Measurements from ENCODE around the gene VWA8.
A peak's percentile ranks its signal among the peaks of the same experiment; 100 is the strongest.

The VWA8 gene

DNA sequence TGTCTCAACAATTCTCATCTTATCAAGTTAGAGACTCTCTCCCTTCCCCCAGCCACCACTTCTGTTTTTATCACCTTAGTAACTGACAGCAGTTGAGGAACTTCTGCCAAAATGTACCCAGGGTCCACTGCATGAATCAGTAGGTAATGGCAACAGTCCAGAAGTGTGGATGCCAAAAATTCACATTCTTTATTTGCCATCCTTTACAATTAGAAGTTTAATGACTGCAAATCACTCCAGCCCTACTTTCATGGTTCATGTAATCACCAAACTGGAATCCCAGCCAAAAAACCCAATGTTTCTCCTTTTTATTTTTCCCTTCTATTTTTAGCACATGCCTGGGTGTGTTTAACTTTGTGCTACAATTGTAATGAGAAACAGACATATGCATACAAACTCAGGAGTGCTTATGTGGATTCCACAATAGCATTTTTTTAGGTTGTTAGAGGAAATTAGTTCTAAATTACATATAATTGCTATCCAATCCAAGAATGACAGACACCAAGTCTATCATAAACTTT lies 260.1 kb downstream of the VWA8 start (continued):
- TF ChIP-seq, protein P1, sequence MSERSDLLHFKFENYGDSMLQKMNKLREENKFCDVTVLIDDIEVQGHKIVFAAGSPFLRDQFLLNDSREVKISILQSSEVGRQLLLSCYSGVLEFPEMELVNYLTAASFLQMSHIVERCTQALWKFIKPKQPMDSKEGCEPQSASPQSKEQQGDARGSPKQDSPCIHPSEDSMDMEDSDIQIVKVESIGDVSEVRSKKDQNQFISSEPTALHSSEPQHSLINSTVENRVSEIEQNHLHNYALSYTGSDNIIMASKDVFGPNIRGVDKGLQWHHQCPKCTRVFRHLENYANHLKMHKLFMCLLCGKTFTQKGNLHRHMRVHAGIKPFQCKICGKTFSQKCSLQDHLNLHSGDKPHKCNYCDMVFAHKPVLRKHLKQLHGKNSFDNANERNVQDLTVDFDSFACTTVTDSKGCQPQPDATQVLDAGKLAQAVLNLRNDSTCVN (tag by site-specific recombination; optimal IDR thresholded peaks at IDR 0.05), result no peak
- TF ChIP-seq ZSCAN16 (tag by site-specific recombination; IDR thresholded peaks at IDR 0.05), result no peak
- no peak for TF ChIP-seq ZNF341 (tag by site-specific recombination; IDR thresholded peaks at IDR 0.05; ENCODE audit: low read depth)
- TF ChIP-seq, protein P2, sequence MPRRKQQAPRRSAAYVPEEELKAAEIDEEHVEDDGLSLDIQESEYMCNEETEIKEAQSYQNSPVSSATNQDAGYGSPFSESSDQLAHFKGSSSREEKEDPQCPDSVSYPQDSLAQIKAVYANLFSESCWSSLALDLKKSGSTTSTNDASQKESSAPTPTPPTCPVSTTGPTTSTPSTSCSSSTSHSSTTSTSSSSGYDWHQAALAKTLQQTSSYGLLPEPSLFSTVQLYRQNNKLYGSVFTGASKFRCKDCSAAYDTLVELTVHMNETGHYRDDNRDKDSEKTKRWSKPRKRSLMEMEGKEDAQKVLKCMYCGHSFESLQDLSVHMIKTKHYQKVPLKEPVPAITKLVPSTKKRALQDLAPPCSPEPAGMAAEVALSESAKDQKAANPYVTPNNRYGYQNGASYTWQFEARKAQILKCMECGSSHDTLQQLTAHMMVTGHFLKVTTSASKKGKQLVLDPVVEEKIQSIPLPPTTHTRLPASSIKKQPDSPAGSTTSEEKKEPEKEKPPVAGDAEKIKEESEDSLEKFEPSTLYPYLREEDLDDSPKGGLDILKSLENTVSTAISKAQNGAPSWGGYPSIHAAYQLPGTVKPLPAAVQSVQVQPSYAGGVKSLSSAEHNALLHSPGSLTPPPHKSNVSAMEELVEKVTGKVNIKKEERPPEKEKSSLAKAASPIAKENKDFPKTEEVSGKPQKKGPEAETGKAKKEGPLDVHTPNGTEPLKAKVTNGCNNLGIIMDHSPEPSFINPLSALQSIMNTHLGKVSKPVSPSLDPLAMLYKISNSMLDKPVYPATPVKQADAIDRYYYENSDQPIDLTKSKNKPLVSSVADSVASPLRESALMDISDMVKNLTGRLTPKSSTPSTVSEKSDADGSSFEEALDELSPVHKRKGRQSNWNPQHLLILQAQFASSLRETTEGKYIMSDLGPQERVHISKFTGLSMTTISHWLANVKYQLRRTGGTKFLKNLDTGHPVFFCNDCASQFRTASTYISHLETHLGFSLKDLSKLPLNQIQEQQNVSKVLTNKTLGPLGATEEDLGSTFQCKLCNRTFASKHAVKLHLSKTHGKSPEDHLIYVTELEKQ (tag by site-specific recombination; IDR thresholded peaks at IDR 0.05; ENCODE audit: borderline replicate concordance), result no peak
- 0 out of 2 replicates have a peak, but pooled peaks have one; percentile 35 for TF ChIP-seq ZBTB21 (tag by site-specific recombination; IDR thresholded peaks at IDR 0.05)
- no peak for TF ChIP-seq HOXA7 (CRISPR knock-in tag; IDR thresholded peaks at IDR 0.05; ENCODE audit: borderline replicate concordance)
- TF ChIP-seq, protein P3, sequence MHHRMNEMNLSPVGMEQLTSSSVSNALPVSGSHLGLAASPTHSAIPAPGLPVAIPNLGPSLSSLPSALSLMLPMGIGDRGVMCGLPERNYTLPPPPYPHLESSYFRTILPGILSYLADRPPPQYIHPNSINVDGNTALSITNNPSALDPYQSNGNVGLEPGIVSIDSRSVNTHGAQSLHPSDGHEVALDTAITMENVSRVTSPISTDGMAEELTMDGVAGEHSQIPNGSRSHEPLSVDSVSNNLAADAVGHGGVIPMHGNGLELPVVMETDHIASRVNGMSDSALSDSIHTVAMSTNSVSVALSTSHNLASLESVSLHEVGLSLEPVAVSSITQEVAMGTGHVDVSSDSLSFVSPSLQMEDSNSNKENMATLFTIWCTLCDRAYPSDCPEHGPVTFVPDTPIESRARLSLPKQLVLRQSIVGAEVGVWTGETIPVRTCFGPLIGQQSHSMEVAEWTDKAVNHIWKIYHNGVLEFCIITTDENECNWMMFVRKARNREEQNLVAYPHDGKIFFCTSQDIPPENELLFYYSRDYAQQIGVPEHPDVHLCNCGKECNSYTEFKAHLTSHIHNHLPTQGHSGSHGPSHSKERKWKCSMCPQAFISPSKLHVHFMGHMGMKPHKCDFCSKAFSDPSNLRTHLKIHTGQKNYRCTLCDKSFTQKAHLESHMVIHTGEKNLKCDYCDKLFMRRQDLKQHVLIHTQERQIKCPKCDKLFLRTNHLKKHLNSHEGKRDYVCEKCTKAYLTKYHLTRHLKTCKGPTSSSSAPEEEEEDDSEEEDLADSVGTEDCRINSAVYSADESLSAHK (tag by site-specific recombination; IDR thresholded peaks at IDR 0.05), result 0 out of 2 replicates have a peak, but pooled peaks have one; percentile 42
- TF ChIP-seq, protein P4, sequence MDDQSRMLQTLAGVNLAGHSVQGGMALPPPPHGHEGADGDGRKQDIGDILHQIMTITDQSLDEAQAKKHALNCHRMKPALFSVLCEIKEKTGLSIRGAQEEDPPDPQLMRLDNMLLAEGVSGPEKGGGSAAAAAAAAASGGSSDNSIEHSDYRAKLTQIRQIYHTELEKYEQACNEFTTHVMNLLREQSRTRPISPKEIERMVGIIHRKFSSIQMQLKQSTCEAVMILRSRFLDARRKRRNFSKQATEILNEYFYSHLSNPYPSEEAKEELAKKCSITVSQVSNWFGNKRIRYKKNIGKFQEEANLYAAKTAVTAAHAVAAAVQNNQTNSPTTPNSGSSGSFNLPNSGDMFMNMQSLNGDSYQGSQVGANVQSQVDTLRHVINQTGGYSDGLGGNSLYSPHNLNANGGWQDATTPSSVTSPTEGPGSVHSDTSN (CRISPR knock-in tag; IDR thresholded peaks at IDR 0.05), result no peak
- peak; percentile 79 for TF ChIP-seq BCL11B (tag by site-specific recombination; IDR thresholded peaks at IDR 0.05; ENCODE audit: low read depth)
- TF ChIP-seq PRDM1 (tag by site-specific recombination; IDR thresholded peaks at IDR 0.05), result no peak
- TF ChIP-seq ZNF629 (tag by site-specific recombination; IDR thresholded peaks at IDR 0.05), result peak; percentile 48; the same call in 1 of the 2 replicates
- peak; percentile 49 for TF ChIP-seq GLIS1 (tag by site-specific recombination; IDR thresholded peaks at IDR 0.05)
- 0 out of 2 replicates have a peak, but pooled peaks have one; percentile 40 for TF ChIP-seq ZNF501 (tag by site-specific recombination; IDR thresholded peaks at IDR 0.05)

DNA sequence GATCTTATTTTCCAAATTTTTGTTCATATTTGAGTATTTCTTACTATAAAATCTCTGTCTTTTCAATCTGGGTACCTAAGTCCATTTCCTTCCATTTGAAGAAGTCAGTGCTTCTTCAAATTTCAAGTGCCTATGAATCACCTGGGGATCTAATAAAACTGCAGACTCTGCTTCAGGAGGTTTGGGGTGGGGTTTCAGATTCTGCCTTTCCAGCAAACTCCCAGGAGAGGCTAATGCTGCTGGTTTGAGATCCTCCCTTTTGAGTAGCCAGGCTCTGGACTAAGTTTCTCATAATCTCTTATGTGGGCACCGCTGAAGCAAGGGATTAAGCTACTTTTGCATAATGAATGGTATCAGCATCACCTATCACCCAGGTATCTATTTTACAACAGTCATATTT lies 261.1 kb downstream of the VWA8 start:
- CTCF ChIA-PET, result no interaction called here
- Histone ChIP-seq H3K4me3 (ENCODE audit: low read depth, low read length) (no peak overlapping the region), H3K9me3 (ENCODE audit: control insufficient read depth, insufficient read depth, low read depth, low read length) (no peaks in the 10 kb centered on the region), H3K27ac (ENCODE audit: extremely low read depth, low read depth, low read length) (no peak overlapping the region), H3K36me3 (ENCODE audit: control insufficient read depth in 2 of 2, insufficient read depth in 1 of 2, low read length in 2 of 2) (peaks cover 0 to 5% of the 10 kb centered on the region in 2 experiments; a peak in 1 of 3 replicates), H3K4me1 (ENCODE audit: control insufficient read depth, insufficient read depth, low read length) (peaks cover 20% of the 10 kb centered on the region)
- POLR2A ChIA-PET, result no interaction called here
- TF ChIP-seq ZNF37A (tag by site-specific recombination; IDR thresholded peaks at IDR 0.05), result no peak
- TF ChIP-seq, protein P5, sequence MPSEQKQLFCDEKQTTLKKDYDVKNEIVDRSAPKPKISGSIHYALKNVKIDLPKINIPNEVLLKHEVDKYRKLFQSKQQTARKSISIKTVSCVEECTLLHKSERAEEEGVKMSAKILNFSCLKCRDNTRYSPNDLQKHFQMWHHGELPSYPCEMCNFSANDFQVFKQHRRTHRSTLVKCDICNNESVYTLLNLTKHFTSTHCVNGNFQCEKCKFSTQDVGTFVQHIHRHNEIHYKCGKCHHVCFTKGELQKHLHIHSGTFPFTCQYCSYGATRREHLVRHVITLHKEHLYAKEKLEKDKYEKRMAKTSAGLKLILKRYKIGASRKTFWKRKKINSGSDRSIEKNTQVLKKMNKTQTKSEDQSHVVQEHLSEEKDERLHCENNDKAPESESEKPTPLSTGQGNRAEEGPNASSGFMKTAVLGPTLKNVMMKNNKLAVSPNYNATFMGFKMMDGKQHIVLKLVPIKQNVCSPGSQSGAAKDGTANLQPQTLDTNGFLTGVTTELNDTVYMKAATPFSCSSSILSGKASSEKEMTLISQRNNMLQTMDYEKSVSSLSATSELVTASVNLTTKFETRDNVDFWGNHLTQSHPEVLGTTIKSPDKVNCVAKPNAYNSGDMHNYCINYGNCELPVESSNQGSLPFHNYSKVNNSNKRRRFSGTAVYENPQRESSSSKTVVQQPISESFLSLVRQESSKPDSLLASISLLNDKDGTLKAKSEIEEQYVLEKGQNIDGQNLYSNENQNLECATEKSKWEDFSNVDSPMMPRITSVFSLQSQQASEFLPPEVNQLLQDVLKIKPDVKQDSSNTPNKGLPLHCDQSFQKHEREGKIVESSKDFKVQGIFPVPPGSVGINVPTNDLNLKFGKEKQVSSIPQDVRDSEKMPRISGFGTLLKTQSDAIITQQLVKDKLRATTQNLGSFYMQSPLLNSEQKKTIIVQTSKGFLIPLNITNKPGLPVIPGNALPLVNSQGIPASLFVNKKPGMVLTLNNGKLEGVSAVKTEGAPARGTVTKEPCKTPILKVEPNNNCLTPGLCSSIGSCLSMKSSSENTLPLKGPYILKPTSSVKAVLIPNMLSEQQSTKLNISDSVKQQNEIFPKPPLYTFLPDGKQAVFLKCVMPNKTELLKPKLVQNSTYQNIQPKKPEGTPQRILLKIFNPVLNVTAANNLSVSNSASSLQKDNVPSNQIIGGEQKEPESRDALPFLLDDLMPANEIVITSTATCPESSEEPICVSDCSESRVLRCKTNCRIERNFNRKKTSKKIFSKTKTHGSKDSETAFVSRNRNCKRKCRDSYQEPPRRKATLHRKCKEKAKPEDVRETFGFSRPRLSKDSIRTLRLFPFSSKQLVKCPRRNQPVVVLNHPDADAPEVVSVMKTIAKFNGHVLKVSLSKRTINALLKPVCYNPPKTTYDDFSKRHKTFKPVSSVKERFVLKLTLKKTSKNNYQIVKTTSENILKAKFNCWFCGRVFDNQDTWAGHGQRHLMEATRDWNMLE (tag by site-specific recombination; conservative IDR thresholded peaks at IDR 0.05; ENCODE audit: low read depth), result no peak
- TF ChIP-seq, protein P6, sequence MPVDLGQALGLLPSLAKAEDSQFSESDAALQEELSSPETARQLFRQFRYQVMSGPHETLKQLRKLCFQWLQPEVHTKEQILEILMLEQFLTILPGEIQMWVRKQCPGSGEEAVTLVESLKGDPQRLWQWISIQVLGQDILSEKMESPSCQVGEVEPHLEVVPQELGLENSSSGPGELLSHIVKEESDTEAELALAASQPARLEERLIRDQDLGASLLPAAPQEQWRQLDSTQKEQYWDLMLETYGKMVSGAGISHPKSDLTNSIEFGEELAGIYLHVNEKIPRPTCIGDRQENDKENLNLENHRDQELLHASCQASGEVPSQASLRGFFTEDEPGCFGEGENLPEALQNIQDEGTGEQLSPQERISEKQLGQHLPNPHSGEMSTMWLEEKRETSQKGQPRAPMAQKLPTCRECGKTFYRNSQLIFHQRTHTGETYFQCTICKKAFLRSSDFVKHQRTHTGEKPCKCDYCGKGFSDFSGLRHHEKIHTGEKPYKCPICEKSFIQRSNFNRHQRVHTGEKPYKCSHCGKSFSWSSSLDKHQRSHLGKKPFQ (tag by site-specific recombination; IDR thresholded peaks at IDR 0.05), result no peak
- TF ChIP-seq WT1 (tag by site-specific recombination; IDR thresholded peaks at IDR 0.05), result peak; percentile 75
- TF ChIP-seq ZNF138 (tag by site-specific recombination; IDR thresholded peaks at IDR 0.05; ENCODE audit: borderline replicate concordance), result no peak
- no peak for TF ChIP-seq ZNF133 (tag by site-specific recombination; IDR thresholded peaks at IDR 0.05)
- 0 out of 2 replicates have a peak, but pooled peaks have one; percentile 8 for TF ChIP-seq GFI1B (tag by site-specific recombination; IDR thresholded peaks at IDR 0.05)
- no peak for TF ChIP-seq ZNF157 (tag by site-specific recombination; IDR thresholded peaks at IDR 0.05)
- no peak for TF ChIP-seq ZNF211 (tag by site-specific recombination; IDR thresholded peaks at IDR 0.05; ENCODE audit: low read depth)
